Measurements from ENCODE around the gene TIGD2.

DNA sequence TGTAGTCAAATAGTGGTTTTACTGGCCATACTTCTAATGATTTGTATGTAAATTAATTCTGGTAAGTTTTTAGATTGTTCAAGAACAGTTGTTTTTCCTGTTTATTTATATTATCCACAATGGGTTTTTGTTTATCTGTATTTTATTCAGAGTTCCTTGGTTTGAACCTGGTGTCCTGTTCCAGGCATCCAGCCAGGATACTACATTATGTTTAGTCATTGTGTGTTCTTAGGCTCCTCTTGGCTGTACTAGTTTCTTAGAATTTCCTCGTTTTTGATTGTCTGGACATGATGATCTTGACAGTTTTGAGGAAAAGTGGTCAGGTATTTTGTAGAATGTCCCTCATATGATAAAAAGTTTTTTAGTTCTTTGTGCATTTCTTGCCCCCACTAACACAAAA lies 7.8 kb downstream of the TIGD2 start:
- TF ChIP-seq, protein P1, sequence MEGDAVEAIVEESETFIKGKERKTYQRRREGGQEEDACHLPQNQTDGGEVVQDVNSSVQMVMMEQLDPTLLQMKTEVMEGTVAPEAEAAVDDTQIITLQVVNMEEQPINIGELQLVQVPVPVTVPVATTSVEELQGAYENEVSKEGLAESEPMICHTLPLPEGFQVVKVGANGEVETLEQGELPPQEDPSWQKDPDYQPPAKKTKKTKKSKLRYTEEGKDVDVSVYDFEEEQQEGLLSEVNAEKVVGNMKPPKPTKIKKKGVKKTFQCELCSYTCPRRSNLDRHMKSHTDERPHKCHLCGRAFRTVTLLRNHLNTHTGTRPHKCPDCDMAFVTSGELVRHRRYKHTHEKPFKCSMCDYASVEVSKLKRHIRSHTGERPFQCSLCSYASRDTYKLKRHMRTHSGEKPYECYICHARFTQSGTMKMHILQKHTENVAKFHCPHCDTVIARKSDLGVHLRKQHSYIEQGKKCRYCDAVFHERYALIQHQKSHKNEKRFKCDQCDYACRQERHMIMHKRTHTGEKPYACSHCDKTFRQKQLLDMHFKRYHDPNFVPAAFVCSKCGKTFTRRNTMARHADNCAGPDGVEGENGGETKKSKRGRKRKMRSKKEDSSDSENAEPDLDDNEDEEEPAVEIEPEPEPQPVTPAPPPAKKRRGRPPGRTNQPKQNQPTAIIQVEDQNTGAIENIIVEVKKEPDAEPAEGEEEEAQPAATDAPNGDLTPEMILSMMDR (IDR thresholded peaks at IDR 0.05; ENCODE audit: poor library complexity, severe bottlenecking) = no peak
- no peak for TF ChIP-seq EP300 (conservative IDR thresholded peaks at IDR 0.05; ENCODE audit: poor library complexity, severe bottlenecking)
